Activated T-cell treated with anti-CD3 and anti-CD28 coated beads, Interleukin-2, amount 50 U/mL, for 72 hours (primary cell): ENCODE measurements around the gene STAG1. TPM values are rescaled to one million over a fixed set of nuclear protein-coding genes. Genes with fewer than 3 reads are reported as not detected.

Source experiments
- total RNA-seq, 2 donors: library from RNA; stranded (reverse); gene quantifications; one replicate each; pipeline ENCODE4 v1.2.3, GENCODE V29; 2022

STAG1 gene
- total RNA-seq, 2 donors from 2014 or later: 41.0 to 52.7 TPM

Other genes starting within 250 kb of the STAG1 start
- gene SLC35G2, start 66.7 kb upstream of the STAG1 start, total RNA-seq: 1 to 10 TPM; 3.7 to 5.4 TPM
- 10 to 100 TPM; 45.8 to 46.6 TPM for gene NCK1, start 109.8 kb upstream of the STAG1 start, total RNA-seq
- 1 to 10 TPM; 1.7 to 2.0 TPM for gene IL20RB, start 205.6 kb upstream of the STAG1 start, total RNA-seq